GM23338 (cell line): ENCODE data around the gene RHO.

Experiments used
- POLR2AphosphoS5 ChIP-seq: IDR thresholded peaks from 2 replicates; pipeline ENCODE4 v1.6.1; 2016; ENCODE audit warnings: antibody characterized with exemption, low read depth
- STAT1 ChIP-seq: IDR thresholded peaks from one replicate; pipeline ENCODE4 v1.6.1; 2016; ENCODE audit warnings: antibody characterized with exemption; ENCODE audit not compliant: unreplicated experiment
- TF ChIP-seq, protein P1 (sequence below), 2 experiments: fragments of 200-600 bp in 1 of 2; sonication (generic) in 1 of 2; conservative IDR thresholded peaks; 2 replicates each; pipeline versions ENCODE4 v1.5.1 to v1.6.1; 2016 to 2017; ENCODE audit warnings: antibody characterized with exemption in 2 of 2, low read depth in 2 of 2, mild to moderate bottlenecking in 2 of 2, moderate library complexity in 1 of 2

DNA sequence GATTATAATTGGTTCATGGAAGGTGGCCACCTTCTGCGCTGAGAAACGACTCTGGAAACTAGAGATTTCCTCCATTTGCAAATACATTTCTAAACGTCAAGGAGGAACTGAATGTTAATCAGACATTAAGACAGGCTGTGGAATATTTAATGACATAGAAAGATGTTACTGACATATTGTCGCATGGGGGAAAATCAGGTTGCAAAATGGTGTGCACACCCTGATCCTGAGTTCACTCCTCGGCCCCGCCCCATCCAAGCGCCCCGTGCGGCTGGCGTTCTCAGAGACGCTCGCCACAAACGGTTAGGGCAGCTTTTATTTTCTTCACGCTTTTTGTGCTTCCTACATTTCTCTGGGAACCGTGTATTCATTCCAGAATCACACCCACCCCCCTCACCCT lies 25.3 kb downstream of the RHO start:
- no peak for TF ChIP-seq STAT1
- TF ChIP-seq, protein P1, sequence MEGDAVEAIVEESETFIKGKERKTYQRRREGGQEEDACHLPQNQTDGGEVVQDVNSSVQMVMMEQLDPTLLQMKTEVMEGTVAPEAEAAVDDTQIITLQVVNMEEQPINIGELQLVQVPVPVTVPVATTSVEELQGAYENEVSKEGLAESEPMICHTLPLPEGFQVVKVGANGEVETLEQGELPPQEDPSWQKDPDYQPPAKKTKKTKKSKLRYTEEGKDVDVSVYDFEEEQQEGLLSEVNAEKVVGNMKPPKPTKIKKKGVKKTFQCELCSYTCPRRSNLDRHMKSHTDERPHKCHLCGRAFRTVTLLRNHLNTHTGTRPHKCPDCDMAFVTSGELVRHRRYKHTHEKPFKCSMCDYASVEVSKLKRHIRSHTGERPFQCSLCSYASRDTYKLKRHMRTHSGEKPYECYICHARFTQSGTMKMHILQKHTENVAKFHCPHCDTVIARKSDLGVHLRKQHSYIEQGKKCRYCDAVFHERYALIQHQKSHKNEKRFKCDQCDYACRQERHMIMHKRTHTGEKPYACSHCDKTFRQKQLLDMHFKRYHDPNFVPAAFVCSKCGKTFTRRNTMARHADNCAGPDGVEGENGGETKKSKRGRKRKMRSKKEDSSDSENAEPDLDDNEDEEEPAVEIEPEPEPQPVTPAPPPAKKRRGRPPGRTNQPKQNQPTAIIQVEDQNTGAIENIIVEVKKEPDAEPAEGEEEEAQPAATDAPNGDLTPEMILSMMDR (conservative IDR thresholded peaks at IDR 0.05; ENCODE audit: low read depth in 2 of 2) = no peak
- TF ChIP-seq POLR2AphosphoS5 = no peak
